ENCODE data around the gene GLI3. TPM values are rescaled to one million over a fixed set of nuclear protein-coding genes. Genes with fewer than 3 reads are reported as not detected.

The GLI3 gene
- polyA plus RNA-seq, 1 donor = 18.9 TPM

- DNase-seq = no peak
These were observed 203.5 kb downstream of the GLI3 start for GRCh38 chr7:42033480-42033879.

- DNase-seq = no peak
These were observed 207.6 kb downstream of the GLI3 start for GRCh38 chr7:42029405-42029804.

- DNase-seq = no peak
These were observed 209.5 kb downstream of the GLI3 start for GRCh38 chr7:42027521-42027920.

- DNase-seq = no peak
These were observed 210.3 kb downstream of the GLI3 start for GRCh38 chr7:42026622-42027197.

GRCh38 chr7:42025635-42026375, 211.2 kb downstream of the GLI3 start:
- no peak for DNase-seq

GRCh38 chr7:42024537-42024936, 212.5 kb downstream of the GLI3 start:
- no peak for DNase-seq

GRCh38 chr7:42023262-42023661, 213.7 kb downstream of the GLI3 start:
- peak; percentile 60 for DNase-seq

- DNase-seq = no peak
These were observed 214.2 kb downstream of the GLI3 start for GRCh38 chr7:42022791-42023190.

- DNase-seq = no peak
These were observed 215.0 kb downstream of the GLI3 start for GRCh38 chr7:42022056-42022455.

- DNase-seq = no peak
These were observed 215.4 kb downstream of the GLI3 start for GRCh38 chr7:42021631-42022030.

GRCh38 chr7:42020061-42020460, 216.9 kb downstream of the GLI3 start:
- DNase-seq = no peak

GRCh38 chr7:42017349-42017986, 219.5 kb downstream of the GLI3 start:
- no peak for DNase-seq

GRCh38 chr7:42016517-42016916, 220.5 kb downstream of the GLI3 start:
- no peak for DNase-seq

GRCh38 chr7:42014625-42015618, 222.1 kb downstream of the GLI3 start:
- DNase-seq = no peak

- DNase-seq = no peak
These were observed 224.1 kb downstream of the GLI3 start for GRCh38 chr7:42012786-42013360.

- DNase-seq = no peak
These were observed 224.7 kb downstream of the GLI3 start for GRCh38 chr7:42012313-42012712.

- no peak for DNase-seq
These were observed 225.2 kb downstream of the GLI3 start for GRCh38 chr7:42011846-42012245.

- DNase-seq = no peak
These were observed 226.3 kb downstream of the GLI3 start for GRCh38 chr7:42010751-42011150.

- DNase-seq = no peak
These were observed 230.1 kb downstream of the GLI3 start for GRCh38 chr7:42006801-42007513.

GRCh38 chr7:42002654-42003053, 234.4 kb downstream of the GLI3 start:
- no peak for DNase-seq

- DNase-seq = no peak
These were observed 237.2 kb downstream of the GLI3 start for GRCh38 chr7:41999736-42000283.

Data from left kidney (tissue), 2 donors.